Thyroid gland (tissue), 4 donors: ENCODE measurements around the gene SERPINA3.

Experiments used
- CTCF ChIP-seq, 6 experiments: fragments of 200-600 bp in 3 of 6; fragments of 450-650 bp in 3 of 6; sonication (generic) in 3 of 6; IDR thresholded peaks; one replicate each; pipeline ENCODE4 v1.5.1; 2016 to 2019; ENCODE audit warnings: antibody characterized with exemption in 6 of 6, mild to moderate bottlenecking in 2 of 6, inconsistent platforms in 1 of 6, moderate library complexity in 1 of 6
- POLR2A ChIP-seq, 2 donors: fragments of 450-650 bp; IDR thresholded peaks; one replicate each; pipeline ENCODE4 v1.6.1; 2017; ENCODE audit warnings: antibody characterized with exemption in 2 of 2, mild to moderate bottlenecking in 2 of 2, moderate library complexity in 1 of 2

- no peak for TF ChIP-seq CTCF (IDR thresholded peaks at IDR 0.05)
- TF ChIP-seq POLR2A (IDR thresholded peaks at IDR 0.05): no peak
Observed at GRCh38 chr14:94671870-94672444, 59.8 kb downstream of the SERPINA3 start.
